ENCODE data around the gene UGT1A7. TPM values are rescaled to one million over a fixed set of nuclear protein-coding genes. Genes with fewer than 3 reads are reported as not detected.
"Not testable (repeated sequence)": the region's sequence is repeated elsewhere in the genome, so short reads cannot be mapped to it uniquely, and the experiment has no call there.

Gene UGT1A7
- polyA plus RNA-seq, 4 donors = 0.09 TPM; not detected in 3

DNA sequence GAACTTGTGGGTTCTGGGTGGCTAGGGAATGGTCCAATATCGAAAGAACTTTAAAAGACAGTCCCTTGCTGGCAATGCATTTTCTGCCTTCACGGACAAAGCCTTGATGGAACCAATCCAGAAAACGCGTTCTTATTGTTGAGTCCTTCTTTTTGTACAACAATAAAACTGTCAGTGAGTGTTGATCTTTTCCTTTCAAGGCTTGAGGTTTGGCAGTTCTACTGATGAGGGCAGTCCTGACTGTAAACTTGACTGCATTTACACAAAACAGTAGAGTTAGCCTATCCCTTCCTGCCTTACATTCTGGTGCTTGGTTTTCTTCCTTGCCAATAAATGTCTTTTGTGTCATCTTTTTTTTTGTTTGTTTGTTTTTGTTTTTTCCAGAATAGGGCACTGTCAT, 2.5 kb upstream of the UGT1A7 start:
- DNase-seq (ENCODE audit: low read depth in 4 of 4, low spot score in 3 of 4) = no peak

DNA sequence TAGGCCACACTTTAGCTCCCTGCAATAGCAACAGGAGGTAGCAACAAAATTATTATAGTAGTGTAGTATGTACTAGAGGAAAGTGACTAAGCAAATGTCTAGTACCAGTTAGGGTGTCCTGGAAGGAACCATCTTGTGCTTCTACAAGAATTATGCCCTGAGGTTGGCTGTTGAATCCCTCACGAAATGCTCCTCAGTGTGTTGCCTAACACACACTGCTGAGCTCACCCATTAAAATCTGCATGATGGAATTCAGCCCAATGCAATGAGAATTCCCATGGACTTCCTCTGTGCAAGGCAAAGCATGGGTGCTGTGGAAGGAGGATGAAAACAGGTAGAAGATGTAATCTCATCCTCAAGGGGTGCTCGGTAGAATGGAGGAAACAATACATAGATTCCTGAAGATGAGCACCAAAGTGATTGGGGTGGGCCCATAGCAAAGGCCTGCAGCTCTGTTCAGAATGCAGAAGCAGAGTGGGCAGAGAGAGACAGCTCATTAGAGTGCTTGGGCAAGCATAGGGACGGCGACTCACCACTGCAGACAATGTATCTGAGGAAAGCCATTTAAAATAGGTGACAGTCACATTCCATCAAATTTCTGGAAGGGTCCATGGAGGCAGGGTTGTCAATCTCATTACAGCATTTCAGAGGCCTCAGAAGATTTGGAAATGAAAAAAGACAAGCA, 1.2 kb upstream of the UGT1A7 start:
- no peak for DNase-seq (ENCODE audit: low read depth in 4 of 4, low spot score in 3 of 4)

DNA sequence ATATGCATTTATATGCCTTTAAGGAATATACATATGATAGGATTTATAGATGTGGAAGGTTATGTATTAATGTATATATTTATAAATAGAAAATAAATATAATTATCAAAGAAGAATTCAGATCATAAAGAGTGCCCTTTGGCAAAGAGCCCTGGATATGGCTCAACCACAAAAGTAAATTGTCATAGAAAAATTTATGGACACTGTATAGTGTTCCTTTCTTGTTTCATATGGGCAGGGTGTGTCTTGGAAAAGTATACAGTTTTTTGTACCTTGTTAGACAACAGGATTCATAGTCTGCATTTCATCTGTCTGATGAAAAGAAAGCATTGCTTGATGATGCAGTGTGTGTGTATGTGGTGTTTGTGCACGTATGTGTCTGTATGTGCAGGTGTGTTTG, 2.9 kb downstream of the UGT1A7 start:
- no peak for DNase-seq (ENCODE audit: low read depth in 4 of 4, low spot score in 3 of 4)

DNA sequence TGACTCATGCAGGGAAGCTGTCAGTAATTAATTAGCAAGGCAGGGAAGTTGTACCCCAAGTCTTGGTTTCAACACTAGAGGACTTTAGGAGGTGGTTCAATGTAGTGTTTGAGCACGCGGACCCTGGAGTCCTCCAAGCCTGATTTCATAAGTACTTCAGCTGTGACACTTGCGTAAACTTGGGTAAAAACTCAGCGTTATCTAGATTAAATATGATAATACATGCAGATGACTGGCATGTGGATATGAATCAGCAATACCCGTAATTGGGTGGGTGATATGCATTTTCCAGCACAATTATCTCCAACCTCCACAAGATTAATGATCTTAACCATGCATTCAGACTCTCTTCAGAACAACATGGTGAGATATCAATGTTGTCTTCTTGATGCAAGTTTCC, 5.2 kb downstream of the UGT1A7 start:
- DNase-seq (ENCODE audit: low read depth in 4 of 4, low spot score in 3 of 4) = no peak

DNA sequence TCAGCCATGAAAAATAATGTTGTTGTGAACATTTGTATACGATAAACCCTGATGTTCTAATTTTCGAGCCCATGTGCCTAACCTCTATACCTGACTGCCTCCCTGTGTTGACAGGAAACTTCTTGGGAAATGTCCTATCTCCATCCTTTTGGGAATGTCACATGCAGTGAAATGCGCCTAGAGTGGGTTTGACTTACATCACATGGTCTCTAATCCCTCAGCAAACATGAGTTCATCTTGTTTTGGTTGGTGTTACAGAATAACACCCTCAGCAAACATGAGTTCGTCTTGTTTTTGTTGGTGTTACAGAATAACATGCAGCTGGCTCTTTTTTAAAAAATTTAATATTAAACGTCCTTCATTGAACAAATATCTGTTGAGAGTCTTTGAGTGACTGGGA, 6.6 kb downstream of the UGT1A7 start:
- no peak for DNase-seq (ENCODE audit: low read depth in 4 of 4, low spot score in 3 of 4)

DNA sequence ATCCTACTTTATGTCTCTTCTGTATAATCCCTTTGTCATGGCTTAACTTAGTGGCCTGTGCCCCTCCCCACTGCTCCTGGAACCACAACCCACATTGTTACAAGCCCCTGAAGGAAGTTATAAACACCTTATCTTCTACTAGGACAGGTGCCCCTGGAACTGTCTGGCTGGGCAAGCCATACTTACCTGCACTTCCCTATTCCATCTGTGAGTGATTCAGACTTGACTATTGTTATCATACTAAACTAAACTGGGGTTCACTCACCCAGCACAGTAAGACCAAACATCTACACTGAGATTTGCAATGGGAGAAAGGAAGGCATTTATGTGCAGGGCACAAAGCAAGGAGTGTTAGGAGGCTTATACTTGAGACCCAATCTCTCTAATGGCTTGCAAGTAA, 7.3 kb downstream of the UGT1A7 start:
- no peak for DNase-seq (ENCODE audit: low read depth in 4 of 4, low spot score in 3 of 4)

DNA sequence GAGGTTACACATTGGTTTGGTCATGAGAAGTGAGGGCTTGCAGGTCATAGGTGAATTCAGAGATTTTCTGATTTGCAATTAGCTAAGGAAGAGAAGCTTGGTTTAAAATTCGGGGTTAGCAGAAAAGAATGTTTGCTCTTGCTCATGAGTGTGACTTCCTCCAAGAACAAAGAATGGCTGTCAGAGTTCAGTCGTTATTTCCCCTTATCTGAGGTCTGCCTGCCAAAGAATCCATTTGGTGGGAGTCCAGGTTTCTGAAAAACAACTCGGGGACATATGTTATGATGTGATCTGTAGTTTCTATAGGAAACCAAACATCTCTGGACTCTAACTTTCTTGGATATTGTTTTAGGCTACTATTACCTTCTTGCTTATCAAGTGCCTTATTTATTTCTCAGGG, 7.8 kb downstream of the UGT1A7 start:
- DNase-seq (ENCODE audit: low read depth in 4 of 4, low spot score in 3 of 4) = no peak

DNA sequence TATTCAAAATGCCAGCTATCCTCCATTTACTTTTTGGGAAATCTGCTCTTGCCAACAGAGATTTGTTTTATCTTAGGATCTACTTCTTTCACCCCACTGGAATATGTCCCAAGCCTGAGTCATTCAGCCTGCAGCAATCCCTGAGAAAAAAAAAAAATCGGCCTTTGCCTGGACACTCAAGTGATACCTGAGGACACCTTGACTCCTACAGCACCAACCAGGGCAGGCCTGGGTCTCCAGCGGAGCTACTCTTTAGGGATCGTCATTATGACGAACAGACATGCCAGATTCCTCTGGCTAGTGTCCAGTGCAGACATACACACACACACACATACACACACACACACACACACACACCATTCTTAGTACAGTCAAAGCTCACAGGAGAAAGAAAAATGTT, 8.7 kb downstream of the UGT1A7 start:
- DNase-seq (ENCODE audit: low read depth in 4 of 4, low spot score in 3 of 4) = no peak

DNA sequence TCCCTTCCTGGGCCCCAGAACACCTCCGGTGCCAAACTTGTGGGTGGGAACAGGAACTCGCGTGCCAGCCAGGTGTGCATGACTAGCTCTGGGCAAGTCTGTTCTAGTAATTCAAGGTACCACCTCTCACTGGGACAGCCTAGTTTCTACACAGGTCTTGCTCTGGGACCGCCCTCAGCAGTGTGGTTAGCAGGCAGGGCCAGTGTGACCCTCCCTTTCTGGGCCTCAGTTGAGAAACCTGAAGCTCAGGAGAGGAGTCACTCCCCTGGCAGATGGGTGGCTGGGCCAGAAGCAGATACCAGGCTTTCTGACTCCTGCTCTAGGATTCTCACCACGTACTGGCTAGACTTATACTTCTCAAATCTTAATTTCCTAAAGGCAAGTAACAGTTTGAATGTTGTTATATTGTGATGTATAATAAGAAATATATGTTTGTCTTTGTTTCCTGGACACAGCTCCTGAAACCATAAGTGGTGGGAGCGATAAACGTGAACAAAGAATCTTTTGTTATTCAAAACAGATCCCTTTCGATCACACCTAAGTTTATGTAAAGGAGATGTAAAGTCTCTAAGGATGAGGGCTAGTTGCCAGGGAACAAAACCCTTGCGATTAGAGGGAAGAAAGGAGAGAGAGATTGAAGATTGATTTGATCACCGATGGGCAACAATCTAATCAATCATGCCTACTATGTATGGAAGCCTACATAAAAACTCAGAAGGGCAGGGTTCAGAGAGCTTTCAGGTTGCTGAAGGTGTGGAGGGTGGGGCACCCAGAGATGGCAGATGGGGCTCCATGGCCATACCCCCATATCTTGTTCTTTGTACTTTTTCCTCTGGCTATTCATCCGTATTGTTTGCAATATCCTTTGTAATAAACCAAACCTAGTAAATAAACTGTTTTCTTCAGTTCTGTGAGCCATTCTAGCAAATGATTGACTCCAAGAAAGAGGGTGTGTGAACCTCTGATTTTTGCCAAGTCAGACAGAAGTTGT, 10.0 kb downstream of the UGT1A7 start:
- DNase-seq (ENCODE audit: low read depth in 4 of 4, low spot score in 3 of 4) = no peak

DNA sequence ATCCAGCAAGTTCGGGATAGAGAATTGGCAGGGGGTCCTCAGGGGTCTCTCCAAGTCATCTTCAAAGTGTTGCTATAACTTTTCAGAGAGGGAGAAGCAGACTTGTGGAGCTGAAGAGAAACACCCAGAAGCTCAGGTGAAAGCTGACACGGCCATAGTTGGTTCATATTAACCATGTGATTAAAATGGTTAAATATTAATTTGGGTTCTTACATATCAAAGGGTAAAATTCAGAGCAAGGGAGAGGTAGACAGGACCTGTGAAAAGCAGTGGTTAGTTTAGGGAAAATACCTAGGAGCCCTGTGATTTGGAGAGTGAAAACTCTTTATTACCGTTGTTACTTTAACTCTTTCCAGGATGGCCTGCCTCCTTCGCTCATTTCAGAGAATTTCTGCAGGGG, 10.9 kb downstream of the UGT1A7 start, which contains the start of gene UGT1A6:
Gene UGT1A6, plus strand, starts transcription at position 243 of the 400 bp plus-strand sequence. Its CDS starts 115 bp downstream, at position 358.
- no peak for DNase-seq (ENCODE audit: low read depth in 4 of 4, low spot score in 3 of 4)

DNA sequence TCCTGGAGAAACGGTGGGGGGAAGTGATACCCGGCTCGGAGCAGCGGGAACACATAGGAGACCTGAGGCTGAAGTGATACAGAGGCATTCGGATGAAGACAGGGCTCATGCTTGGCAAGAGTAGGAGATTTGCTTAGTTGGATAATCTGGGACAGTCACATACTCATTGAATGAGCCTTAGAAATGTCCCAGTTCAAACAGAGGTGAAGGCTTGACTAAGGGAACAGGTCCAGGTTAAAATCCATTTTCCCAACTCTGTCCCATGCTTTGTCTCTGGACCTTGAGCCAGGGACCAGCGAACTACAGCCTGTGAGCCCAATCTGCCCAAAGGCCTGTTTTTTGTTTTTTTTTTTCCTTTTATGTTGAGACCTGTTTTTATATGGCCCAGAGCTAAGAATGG, 12.3 kb downstream of the UGT1A7 start:
- DNase-seq (ENCODE audit: low read depth in 4 of 4, low spot score in 3 of 4) = no peak

DNA sequence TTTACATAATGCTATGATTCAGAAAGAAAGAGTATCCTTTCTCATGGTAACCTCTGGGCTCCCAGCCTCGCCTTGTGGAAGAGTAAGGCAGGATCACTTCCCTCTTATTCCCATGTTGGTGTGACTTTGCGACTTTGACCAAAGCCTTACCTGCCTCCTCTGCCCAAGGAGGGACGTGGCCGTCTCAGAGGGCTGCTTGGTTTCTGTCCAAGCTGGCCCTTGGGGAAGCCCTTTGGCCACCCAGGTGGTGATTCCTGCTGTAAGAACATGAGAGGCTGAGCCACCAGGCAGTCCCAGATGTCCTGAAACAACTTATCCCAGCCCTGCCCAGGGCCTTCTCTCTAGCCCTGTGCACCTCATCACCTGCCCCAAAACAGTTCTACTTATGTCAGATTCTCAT, 17.0 kb downstream of the UGT1A7 start:
- DNase-seq (ENCODE audit: low read depth in 4 of 4, low spot score in 3 of 4) = no peak

DNA sequence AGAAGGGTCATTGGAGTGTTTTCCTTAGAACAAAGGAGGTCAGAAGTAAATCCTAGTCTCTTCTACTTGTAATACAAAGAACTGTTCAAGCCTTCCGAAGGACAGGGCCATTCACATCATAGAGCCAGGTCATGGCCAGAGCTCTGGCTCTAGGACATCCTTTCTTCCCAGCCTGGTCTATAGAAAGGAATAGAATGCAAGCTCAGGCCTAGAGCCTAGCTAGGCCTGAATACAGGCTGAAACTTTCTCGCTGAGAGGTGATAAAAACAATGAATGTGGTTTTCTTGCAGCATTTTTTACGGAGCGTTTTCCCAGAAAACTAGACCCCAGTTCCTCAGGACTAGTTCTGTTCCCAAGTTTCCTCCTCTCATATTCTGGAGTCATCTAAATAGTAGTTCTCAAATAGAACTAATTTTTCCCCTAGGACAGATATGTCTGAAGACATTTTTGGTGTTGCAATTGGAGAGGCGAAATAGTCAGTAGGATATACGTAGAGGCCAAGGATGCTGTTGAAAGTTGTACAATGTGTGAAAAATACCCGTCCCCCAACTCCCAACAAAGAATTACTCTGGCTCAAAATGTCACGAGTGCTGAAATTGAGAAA, 17.8 kb downstream of the UGT1A7 start:
- DNase-seq (ENCODE audit: low read depth in 4 of 4, low spot score in 3 of 4) = no peak

DNA sequence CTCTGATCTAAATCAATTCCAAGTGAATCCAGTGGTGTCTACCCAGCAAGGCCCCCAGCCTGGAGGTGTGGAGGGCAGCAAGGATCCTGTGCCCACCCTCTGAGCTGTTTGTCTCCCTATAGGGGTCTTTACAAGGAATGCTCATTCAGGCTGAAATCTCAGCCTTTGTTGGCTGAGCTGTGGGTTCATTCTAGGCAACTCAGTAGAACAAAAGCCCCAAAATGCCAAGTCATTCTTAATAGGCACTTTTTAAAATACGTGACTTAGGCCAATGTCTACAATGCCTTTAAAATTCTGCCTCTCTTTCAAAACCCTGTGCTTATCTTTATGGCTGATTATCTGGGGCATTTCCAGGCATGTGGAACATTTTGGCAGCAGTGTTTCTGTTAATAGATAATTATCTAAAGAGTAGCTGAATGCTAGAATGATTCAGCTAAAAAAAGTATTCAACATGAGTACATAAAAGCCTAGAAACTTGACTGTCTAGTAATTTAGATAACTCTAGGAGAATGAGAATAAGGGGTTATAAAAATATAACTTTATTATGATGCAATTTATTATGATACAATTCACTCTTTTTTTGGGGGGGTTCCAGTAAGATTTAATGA, 18.4 kb downstream of the UGT1A7 start:
- peak in 2 of 4 donors; percentile 14 to 15 for DNase-seq (ENCODE audit: low read depth in 4 of 4, low spot score in 3 of 4)

DNA sequence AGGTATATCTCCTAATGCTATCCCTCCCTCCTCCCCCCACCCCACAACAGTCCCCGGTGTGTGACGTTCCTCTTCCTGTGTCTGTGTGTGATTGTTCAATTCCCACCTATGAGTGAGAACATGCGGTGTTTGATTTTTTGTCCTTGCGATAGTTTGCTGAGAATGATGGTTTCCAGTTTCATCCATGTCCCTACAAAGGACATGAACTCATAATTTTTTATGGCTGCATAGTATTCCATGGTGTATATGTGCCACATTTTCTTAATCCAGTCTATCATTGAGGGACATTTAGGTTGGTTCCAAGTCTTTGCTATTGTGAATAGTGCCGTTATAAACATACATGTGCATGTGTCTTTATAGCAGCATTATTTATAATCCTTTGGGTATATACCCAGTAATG, 19.1 kb downstream of the UGT1A7 start:
- not testable (repeated sequence) for DNase-seq (ENCODE audit: low read depth in 4 of 4, low spot score in 3 of 4)

DNA sequence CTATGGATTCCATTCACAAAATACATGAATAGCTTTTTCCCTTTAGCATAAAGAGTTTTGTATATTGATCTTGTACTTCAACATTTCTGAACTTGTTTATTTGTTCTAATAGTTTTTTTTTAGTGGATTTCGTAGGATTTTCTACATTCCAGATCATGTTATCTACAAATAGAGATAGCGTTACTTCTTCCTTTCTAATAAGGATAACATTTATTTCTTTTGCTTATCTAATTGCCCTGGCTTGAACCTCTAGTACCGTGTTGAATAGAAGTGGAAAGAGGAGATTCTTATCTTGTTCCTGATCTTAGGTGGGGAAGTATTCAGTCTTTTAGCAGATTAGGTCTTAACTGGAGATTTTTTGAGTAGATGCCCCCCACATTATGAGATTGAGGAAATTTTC, 20.5 kb downstream of the UGT1A7 start:
- DNase-seq (ENCODE audit: low read depth in 4 of 4, low spot score in 3 of 4) = no peak

DNA sequence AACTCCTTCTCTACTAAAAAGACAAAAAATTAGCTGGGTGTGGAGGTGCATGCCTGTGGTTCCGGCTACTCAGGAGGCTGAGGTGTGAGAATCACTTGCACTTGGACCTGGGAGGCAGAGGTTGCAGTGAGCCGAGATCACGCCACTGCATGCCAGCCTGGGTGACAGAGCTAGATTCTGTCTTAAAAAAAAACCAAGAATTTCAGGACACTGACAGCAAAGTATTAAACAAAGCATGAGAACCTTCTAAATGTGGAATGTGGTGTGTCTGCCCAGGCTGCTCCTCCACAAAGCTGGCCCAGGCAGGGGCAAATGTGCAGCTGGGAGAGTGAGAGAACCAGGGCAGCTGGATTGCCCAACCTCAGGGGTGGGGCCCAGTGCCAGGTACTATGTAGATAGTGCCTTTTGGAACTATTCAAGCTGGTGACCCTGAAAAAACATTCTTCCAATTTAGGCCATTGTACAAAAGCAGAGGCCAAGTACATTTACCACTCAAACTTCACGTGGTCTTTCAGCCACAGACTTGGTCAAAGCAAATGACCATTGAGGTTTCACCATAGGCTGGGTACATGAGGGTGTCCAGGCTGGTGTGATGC, 24.3 kb downstream of the UGT1A7 start:
- DNase-seq (ENCODE audit: low read depth in 4 of 4, low spot score in 3 of 4) = no peak

DNA sequence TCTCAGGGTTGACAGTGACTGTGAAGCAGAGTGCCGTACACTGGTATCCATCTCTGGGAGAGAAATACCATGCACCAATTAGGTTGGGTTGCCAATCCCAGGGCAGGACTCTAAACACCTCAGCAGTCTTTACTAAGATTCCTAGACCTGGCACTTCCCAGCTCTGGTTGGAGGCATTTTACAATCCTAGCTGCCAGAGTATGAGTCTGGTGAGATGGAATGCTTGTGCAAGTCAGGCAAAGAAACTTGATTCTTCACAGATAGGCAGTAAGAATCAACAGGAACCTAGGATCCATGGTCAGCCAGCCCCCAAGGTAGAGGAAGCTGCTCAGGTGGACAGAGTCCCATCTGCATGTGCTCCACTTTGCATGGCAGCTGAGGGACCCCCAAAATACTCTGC, 25.0 kb downstream of the UGT1A7 start:
- DNase-seq (ENCODE audit: low read depth in 4 of 4, low spot score in 3 of 4) = no peak

DNA sequence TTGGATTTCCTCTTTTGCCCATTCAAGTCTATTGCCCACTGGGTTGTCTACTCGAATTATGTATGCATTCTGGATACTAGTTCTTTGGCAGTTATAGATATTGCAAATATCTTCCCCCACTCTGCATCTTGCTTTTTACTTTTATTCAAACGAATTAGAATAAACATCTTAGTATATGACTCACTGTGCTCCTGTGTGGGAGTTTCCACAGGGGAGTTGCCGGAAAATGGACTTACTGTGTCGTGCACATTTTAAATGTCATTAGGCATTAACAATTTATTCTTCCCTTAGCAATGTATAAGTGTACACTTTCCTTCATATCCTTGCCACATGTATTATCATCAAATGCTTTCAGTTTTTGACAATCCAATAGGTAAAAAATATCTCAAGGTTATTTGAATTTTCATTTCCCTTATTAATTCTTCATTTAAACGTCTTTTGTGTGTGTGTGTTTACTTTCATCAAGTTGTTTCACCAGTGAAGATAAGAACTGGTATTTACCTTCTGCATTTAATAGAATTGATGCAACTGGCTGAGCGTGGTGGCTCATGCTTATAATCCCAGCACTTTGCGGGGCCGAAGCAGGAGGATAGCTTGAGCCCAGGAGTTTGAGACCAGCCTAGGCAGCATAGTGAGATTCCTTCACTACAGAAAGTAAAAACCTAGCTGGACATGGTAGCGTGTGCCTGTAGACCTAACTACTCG, 26.4 kb downstream of the UGT1A7 start:
- no peak for DNase-seq (ENCODE audit: low read depth in 4 of 4, low spot score in 3 of 4)

DNA sequence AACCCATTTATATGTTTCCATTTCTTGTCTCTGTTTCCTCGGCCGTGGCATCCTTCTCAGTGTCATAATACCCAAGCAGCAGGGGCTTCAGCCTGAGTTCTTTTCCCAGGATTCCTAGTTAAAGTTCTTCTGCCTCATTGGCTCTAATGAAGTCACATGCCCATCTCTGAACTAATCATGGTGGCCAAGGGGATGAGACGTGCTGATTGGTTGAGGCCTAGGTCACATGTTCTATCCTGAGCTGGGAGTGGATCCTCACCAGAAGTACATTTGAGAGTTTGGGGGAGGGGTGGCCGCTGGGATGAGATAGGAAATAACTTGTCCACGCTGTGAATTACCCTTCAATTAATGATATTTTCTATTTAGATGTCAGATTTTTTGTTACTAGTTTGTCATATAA, 27.2 kb downstream of the UGT1A7 start:
- no peak for DNase-seq (ENCODE audit: low read depth in 4 of 4, low spot score in 3 of 4)
